WERI-Rb-1 (cell line): Measurements from ENCODE around the gene DCD.
A peak's percentile ranks its signal among the peaks of the same experiment; 100 is the strongest.

Experiments used
- DNase-seq: peaks from one replicate; pipeline ENCODE4 v3.0.0-alpha.2; 2020
- H3K27ac ChIP-seq: fragments of 250-450 bp; sonication (Bioruptor Pico); 2 replicates; pipeline ENCODE4 v1.5.1; 2020; ENCODE audit warnings: mild to moderate bottlenecking, moderate library complexity
- H3K27me3 ChIP-seq: fragments of 250-450 bp; sonication (Bioruptor Pico); 2 replicates; pipeline ENCODE4 v1.5.1; 2021; ENCODE audit warnings: mild to moderate bottlenecking, low read depth, moderate library complexity; ENCODE audit not compliant: insufficient read depth, severe bottlenecking
- H3K36me3 ChIP-seq: fragments of 250-450 bp; sonication (Bioruptor Pico); 2 replicates; pipeline ENCODE4 v1.5.1; 2020; ENCODE audit warnings: mild to moderate bottlenecking, moderate library complexity
- H3K4me3 ChIP-seq: 2 replicates; pipeline ENCODE4 v1.5.1; 2011; ENCODE audit warnings: low read depth, mild to moderate bottlenecking, control low read depth, low read length
- H3K9me3 ChIP-seq: fragments of 250-450 bp; sonication (Bioruptor Pico); 2 replicates; pipeline ENCODE4 v1.5.1; 2021; ENCODE audit warnings: mild to moderate bottlenecking, moderate library complexity; ENCODE audit not compliant: severe bottlenecking
- TF ChIP-seq, protein P1 (sequence below): IDR thresholded peaks from 2 replicates; pipeline ENCODE4 v1.5.1; 2011; ENCODE audit warnings: low read depth, mild to moderate bottlenecking, control low read depth, inconsistent platforms, low read length

Gene DCD

DNA sequence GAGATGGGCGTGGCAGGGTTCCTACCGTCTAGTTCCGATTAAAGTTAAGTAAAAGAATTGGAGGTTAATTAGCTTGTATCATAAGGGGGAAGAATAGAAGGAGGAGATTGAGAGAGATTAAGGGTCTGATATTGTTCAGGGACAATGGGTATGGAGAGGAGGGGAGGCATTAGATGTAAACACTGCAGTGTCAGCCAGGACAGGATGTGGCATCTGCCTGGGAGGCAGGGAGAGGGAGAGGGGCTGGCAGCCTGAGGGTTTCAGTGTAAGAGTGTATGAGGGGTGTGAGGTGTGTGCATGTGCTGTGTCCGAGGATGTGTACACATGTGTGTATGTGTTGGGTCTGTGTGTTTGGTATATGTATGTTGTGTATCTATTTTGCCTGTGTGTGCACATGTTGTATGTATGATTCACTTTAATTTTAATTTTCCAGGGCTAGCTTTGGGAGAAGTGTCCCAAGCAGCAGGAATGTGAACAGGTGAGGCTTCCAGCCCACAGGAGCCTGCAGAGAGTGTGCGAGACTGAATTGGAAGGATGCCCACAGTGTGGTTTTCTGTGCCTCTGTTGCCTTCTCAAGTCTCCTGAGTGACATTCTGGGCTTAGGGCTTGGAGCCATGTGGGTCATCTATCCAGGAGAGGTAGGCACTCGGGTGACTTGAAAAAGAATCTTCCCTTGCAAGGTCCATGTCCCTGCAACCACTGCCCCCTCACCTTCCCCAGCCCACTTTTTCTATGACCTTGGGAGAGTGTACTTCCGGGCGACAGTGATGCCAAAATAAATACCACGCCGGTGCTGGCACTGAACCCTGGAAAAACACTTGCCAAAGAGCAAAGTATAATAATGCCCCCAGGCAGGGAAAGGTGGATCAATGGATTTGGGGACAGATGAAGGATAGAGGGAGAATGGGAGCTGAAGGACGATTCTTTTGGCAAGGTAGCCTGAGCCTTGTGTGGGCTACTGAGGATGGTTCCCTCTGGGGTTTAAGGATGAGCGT, 36.8 kb upstream of the DCD start:
- no peak overlapping the region for H3K4me3 ChIP-seq
- TF ChIP-seq, protein P1, sequence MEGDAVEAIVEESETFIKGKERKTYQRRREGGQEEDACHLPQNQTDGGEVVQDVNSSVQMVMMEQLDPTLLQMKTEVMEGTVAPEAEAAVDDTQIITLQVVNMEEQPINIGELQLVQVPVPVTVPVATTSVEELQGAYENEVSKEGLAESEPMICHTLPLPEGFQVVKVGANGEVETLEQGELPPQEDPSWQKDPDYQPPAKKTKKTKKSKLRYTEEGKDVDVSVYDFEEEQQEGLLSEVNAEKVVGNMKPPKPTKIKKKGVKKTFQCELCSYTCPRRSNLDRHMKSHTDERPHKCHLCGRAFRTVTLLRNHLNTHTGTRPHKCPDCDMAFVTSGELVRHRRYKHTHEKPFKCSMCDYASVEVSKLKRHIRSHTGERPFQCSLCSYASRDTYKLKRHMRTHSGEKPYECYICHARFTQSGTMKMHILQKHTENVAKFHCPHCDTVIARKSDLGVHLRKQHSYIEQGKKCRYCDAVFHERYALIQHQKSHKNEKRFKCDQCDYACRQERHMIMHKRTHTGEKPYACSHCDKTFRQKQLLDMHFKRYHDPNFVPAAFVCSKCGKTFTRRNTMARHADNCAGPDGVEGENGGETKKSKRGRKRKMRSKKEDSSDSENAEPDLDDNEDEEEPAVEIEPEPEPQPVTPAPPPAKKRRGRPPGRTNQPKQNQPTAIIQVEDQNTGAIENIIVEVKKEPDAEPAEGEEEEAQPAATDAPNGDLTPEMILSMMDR: no peak
- no peak overlapping the region for H3K27ac ChIP-seq
- peaks cover 81% of the 10 kb centered on the region for H3K27me3 ChIP-seq
- no peaks in the 10 kb centered on the region for H3K9me3 ChIP-seq
- H3K36me3 ChIP-seq: no peaks in the 10 kb centered on the region
- DNase-seq: no peak

DNA sequence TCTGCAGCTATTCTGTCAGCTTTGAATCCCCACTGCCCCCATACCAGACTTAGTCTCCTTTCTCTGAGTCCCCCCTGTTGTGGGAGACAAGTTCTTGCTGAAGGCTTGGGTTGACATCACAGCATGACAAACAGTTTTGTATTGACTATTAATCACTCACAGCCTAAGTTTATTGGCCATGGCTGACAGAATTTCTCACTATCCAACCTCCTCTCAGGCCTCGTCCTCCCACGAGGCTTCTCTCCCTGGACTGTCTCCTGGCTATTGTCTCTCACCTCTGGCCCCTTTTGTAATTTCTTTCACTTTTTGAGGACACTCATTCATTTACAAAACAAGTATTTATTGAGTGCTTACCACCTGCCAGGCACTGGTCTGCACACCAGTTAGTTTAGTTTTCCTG, 35.2 kb upstream of the DCD start:
- Histone ChIP-seq H3K27me3 (peaks cover 77% of the 10 kb centered on the region), H3K4me3 (no peak overlapping the region), H3K27ac (no peak overlapping the region), H3K36me3 (no peaks in the 10 kb centered on the region), H3K9me3 (no peaks in the 10 kb centered on the region)
- DNase-seq: no peak
- TF ChIP-seq, protein P1: no peak

DNA sequence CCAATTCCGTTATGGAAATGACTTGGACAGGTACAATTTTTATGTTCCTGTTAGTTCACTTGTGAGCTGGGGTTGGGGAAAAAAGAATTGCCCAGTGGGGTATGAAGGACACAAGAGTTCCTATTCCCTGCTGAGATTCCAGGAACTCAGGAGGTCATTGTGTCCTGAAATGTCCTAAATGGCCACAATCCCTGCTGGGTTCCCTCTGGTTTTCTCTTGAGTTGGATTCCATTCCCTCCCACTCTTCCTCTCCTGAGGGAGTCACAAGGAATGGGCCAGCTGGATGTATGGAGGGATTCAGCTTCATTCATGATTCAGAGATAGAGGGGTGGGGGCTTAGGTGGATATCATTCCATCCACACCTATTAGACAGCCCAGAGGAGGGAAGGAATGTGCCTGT, 34.5 kb upstream of the DCD start:
- Histone ChIP-seq H3K36me3 (no peaks in the 10 kb centered on the region), H3K4me3 (no peak overlapping the region), H3K27me3 (peaks cover 74% of the 10 kb centered on the region), H3K9me3 (no peaks in the 10 kb centered on the region), H3K27ac (no peak overlapping the region)
- no peak for DNase-seq
- TF ChIP-seq, protein P1: no peak

DNA sequence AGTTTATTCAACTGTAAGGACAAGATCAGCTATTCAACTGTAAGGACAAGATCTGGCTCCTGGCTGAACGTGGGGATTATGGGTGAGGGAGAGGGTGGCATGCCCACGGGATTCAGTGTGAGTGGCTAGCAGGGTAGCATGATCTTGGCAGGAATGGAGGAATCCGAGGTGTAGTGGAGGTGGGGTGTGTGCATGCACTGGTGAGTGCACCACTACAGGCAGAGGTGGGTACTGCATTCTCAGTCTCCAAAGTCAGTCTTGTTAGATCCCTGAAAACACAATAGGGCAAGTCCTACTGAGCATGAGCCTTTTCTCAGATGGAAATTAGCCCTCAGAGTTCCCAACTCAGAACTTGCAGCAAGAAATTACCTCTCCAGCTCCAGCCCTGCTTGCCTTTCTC, 32.2 kb upstream of the DCD start:
- Histone ChIP-seq H3K36me3 (no peaks in the 10 kb centered on the region), H3K4me3 (no peak overlapping the region), H3K27me3 (peaks cover 83% of the 10 kb centered on the region), H3K9me3 (no peaks in the 10 kb centered on the region), H3K27ac (no peak overlapping the region)
- TF ChIP-seq, protein P1: peak; percentile 77
- peak; percentile 42 for DNase-seq

DNA sequence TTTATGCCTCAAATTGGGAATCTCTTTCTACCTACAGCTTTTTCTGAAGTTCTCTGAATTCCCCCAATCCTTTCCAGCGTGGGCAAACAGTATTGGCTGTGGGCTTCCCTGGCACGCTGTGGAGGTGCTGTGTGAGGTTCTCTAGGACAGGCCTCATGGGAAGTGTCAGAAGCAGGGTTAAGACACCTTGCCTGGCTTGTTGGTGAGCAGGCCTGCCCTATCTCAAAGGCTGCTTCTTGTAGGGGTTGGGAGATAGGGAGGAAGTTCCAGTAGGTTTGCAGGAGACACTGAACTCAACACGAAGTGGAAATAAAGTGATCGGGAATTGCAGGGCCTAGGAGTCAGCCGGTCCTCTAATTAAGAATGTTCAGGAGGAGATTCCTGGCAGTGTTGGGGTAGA, 30.0 kb upstream of the DCD start:
- no peaks in the 10 kb centered on the region for H3K36me3 ChIP-seq
- no peak overlapping the region for H3K4me3 ChIP-seq
- no peak overlapping the region for H3K27ac ChIP-seq
- H3K27me3 ChIP-seq: peaks cover 71% of the 10 kb centered on the region
- DNase-seq: no peak
- TF ChIP-seq, protein P1: no peak
- no peaks in the 10 kb centered on the region for H3K9me3 ChIP-seq

DNA sequence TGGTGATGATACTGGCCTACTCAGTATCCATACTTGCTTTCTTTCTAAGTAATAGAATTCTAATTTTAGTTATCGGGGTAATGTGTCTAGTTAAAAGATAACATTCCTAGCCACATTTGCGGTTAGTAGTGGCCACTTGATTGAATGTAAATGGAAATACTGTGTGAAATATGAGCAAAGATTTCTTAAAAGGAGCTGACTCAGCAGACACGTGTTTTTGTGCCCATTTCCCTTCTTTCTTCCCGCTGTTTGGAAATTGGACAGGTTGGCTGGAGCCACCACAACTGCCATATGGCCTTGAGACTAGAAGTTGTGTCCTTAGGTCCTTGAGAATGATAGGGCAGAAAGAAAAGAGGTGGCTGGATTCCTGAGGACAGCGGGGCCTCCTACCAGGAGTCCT, 19.8 kb upstream of the DCD start:
- Histone ChIP-seq H3K27me3 (peaks cover 46% of the 10 kb centered on the region), H3K27ac (no peak overlapping the region), H3K4me3 (no peak overlapping the region), H3K36me3 (no peaks in the 10 kb centered on the region), H3K9me3 (peaks cover 2% of the 10 kb centered on the region)
- TF ChIP-seq, protein P1: no peak
- DNase-seq: no peak
